Cerebellar nuclear complex (tissue), 1 donor: ENCODE measurements around the gene MACROD2.

Experiments
- DNase-seq, 2 experiments: peaks; one replicate each; lab custom pipeline; 2025; lab: John Stamatoyannopoulos, UW

Gene MACROD2

GRCh38 chr20:14657266-14658005 lies 662.1 kb downstream of the MACROD2 start:
- no peak for DNase-seq

DNA sequence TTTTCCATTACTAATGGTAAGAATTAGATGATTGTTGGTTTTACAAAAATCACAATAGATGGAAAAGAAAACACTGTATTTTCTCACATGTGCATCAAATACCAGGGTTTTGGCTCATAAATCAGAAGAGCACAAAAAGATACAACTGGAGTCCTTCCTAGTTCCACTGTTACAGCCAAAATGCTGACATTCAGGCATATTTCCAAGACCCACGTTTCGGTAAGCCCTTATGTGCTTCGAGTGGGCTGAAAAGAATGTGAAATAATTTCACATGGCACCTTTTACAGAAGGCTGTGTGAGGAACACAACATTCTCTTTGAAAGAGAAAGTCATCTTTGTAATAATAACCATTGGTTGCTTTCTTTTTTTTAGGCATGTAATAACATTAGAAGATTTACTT lies 668.8 kb downstream of the MACROD2 start:
- DNase-seq = no peak

DNA sequence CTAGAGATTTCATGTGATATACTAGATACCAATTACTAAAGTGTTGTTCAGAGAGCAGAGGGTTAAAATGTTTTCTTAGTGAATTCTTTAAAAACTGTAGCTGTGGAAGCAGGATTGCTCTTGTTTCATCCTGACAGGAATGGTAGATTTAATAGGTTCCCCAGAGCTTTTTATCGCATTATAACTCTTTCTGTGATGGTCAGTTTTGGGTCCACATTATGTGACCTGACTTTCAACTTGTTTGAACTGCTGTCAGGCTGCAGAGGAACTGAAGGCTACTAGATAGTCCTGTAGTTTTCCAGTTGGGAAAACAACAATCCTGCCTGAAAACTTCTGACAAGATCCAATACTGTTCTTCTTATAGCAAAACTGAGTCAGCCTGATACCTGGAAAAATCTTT lies 671.4 kb downstream of the MACROD2 start:
- DNase-seq = no peak

GRCh38 chr20:14667226-14667625 lies 671.9 kb downstream of the MACROD2 start:
- no peak for DNase-seq

DNA sequence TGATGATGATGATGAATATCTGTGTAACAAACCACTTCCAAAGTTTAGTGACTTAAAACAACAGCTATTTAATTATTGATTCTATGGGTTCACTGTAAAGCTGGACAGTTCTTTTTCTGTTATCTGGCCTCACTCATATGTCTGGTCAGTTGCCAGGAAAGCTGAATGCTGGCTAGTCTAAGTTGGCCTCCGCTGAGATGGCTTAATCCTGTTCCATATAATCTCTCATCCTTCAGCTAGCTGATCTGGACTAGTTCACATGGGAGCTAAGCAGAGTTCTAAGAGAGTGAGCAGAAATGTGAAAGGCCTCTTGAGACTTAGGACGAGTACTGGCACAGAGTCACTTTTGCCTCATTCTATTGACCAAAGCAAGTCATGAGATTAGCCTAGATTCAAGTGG lies 676.8 kb downstream of the MACROD2 start:
- DNase-seq = no peak

GRCh38 chr20:14673164-14673563 lies 677.8 kb downstream of the MACROD2 start:
- no peak for DNase-seq

DNA sequence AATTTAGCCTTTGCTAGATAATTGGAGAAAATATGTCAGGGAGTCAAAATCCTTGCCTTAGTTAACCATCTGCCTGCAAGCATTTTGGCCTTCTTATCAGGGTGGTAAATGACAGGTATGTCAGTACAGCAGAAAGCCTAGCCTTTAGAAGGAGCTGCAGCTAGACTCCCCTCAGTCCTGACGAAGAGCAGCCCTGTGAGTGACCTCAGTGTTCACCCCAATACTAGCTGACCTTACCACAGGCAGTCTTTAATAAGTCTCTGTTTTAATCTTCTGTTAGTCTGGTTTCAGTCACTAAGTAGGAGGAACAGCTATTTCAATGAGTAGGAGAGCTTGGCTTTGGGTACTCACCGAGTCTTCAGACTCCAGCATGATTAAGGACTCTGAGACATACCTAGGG lies 682.1 kb downstream of the MACROD2 start:
- no peak for DNase-seq

DNA sequence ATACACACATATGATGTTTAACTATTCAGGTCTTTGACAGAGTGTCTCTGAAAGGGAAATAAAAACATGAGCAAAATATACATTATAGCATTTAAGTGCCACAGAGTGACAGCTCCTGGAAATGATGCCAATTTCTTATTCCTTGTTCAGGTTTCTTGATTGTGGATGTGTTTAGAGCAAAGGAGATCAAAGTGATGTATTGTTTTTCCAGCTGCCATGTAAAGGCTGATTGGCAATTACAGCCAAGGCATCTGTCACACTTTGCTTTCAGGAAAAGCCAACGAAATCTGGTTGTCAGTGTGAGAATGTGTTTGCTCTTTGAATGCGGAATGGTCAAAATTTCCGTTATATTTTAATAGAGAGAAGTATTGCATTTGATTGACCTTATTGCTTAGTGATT lies 689.9 kb downstream of the MACROD2 start:
- no peak for DNase-seq

DNA sequence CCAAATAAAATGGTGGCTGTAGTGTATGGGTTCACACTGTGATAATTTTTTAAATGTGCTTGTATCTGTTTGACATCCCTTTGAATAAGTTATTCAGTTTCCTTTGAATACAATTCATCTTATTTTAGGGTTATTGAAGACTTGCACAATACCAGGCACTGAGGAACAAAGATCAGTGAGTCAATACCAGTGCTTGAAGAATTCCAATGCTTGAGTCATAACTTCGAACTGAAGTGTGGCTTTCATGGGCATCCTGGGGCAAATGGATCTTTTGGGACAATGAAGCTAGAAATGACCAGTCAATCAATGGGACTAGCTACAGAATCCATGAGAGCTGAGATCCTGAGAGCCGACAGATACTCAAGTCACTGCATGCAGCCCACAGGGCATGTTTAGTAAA lies 692.0 kb downstream of the MACROD2 start:
- DNase-seq = no peak

GRCh38 chr20:14688005-14688404 lies 692.7 kb downstream of the MACROD2 start:
- no peak for DNase-seq

- DNase-seq = no peak
Observed at GRCh38 chr20:14691994-14692393, 696.7 kb downstream of the MACROD2 start.

DNA sequence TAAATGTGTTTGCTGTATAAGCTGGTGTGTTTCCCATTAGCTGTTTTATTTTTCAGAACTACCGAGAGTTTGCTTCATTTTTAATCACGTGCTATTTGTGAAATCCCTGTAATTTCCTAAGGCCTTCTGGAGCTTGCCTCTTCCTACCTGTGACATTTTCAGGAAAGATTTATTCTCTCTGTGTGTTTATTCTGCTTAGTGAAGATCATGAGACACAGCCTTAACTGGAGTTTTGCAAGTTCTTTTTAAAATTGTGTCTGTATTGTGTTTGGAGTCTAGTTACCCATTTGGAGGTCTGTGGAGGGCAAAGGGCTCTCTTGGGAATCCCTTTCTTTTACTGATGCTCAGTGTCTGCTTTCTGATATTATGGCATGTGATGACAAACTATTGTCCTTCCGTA lies 701.2 kb downstream of the MACROD2 start:
- DNase-seq = no peak

GRCh38 chr20:14696937-14697336 lies 701.6 kb downstream of the MACROD2 start:
- DNase-seq = no peak

- DNase-seq = no peak
Observed at GRCh38 chr20:14698125-14698524, 702.8 kb downstream of the MACROD2 start.

DNA sequence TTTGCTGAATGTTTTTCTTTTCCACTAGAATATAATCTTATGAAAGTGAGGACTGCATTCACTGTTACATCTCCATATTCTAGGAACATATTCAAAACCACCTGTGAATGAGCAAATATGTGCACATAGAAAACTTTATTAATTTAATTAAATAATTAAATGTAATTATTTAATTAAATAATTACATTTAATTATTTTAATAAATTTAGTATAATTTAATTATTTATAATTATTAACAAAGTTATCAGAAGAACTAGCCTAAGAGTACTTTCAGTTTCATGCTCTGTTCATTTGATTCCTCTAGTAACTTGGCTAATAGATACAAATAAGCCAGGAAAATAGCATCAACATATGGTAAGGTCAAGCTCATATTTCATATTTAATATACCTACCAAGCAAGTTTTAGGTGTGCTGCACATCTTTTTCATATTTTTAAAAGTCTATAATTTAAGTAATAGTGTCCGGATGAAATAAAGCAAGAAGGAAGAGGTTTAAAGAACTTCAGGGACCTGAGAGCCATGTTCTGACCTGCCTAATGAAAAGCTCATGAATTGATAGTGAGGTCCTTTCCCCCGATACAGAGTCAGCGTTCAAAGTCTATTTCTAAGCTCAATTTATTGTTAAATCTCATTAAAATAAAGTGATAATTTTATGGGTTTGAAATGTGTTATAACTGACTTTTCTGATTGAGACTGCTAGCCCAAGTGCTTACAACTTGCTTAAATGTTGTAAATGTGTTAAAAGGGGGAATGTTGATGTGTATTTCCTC lies 703.5 kb downstream of the MACROD2 start:
- DNase-seq = no peak

GRCh38 chr20:14700639-14700960 lies 705.3 kb downstream of the MACROD2 start:
- no peak for DNase-seq

DNA sequence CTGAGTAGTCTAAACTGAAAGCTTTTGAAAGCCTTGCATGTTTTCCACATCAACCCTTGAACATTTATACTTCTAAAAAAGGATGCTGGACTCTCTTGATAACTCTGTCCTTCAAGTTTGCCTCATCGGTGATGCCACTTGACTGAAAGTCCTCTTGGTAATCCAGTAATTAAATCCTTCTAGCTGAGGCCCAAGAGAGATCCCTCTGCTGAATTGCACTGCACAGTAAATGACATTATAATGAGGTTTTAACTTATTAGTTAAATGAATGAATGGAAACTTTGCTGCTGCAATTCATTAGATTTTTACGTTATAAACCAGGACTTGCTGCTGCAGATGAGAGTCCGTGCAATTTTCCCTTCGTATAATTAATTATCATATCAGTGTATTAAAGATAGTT lies 706.0 kb downstream of the MACROD2 start:
- DNase-seq = no peak

GRCh38 chr20:14706555-14706954 lies 711.2 kb downstream of the MACROD2 start:
- DNase-seq = no peak

GRCh38 chr20:14707026-14707680 lies 711.8 kb downstream of the MACROD2 start:
- no peak for DNase-seq

GRCh38 chr20:14707865-14708596 lies 712.7 kb downstream of the MACROD2 start:
- DNase-seq = no peak

DNA sequence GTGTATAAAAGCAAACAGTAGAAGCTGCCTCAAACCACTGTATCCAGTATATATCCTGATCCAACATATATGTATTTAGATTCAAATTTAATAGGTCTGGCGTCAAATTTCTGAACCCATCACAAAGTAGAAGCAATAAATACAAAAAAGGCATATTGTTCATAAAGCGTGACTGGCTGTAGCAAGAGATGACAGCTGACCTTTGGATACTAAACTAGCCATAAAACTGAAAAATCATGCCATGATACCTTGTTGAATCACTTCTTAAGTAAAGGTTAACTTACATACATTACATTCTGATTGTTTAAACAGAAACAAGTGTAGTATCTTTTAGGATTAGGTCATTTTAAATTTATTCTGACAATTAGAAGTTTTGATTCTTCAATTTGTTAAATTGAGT lies 714.1 kb downstream of the MACROD2 start:
- DNase-seq = no peak

- no peak for DNase-seq
Observed at GRCh38 chr20:14710951-14711350, 715.6 kb downstream of the MACROD2 start.

GRCh38 chr20:14711652-14712051 lies 716.3 kb downstream of the MACROD2 start:
- DNase-seq = no peak
